Measurements from ENCODE around the gene PRRG3. TPM values are rescaled to one million over a fixed set of nuclear protein-coding genes. Genes with fewer than 3 reads are reported as not detected.

PRRG3 gene
- total RNA-seq, 2 experiments from 2014 or later = not detected

DNA sequence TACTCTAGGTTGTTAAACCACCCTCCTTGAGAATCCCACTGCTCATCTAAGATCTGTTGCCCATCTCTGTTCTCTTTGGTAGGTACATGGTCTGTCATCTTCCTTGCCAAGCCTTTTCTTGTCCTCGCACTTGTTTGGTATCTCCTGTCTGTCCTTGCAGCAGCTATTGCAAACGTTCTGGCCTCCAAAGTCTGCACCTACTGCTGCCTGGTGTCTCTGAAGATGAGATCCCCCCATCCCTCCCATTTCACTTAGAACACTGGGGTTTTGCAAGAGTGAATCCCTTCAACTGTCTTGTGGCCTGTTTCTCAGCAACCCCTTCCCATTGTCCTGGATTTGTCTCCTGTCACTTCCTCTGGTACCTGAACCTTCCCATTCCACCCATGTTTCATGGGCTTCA lies 40.0 kb downstream of the PRRG3 start:
- CTCF ChIA-PET = no interaction called here

DNA sequence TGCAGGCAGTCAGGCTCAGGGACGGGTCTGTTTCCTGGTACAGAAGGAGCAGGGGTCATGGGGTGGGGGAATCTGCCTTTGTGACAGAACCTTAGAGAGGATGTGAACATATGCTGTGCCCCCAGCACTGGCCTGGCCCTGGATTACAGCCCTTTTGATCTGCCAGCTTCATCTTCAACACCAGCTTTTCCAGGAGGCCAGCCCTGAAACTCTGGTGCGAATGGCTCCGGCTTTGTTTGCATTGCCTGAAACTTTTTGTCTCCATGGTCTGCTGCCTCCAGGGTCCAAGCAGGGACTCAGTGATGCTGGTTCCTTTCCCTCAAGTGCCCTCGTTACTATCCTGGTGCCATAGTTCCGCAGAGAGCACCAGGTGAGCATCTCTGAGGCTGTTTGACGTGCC lies 41.4 kb downstream of the PRRG3 start:
- no peak overlapping the region for H3K27ac ChIP-seq (ENCODE audit: low read depth in 1 of 2, low read length in 2 of 2)
- Mint-ChIP-seq H3K27me3 (peaks cover 25% of the 10 kb centered on the region), H3K4me3 (no peak overlapping the region), H3K27ac (no peak overlapping the region), H3K36me3 (ENCODE audit: low read depth) (no peaks in the 10 kb centered on the region), H3K4me1 (ENCODE audit: low read depth) (no peaks in the 10 kb centered on the region), H3K9me3 (no peaks in the 10 kb centered on the region)
- H3K9me3 ChIP-seq (ENCODE audit: control insufficient read depth in 1 of 2, insufficient read depth in 1 of 2, low read length in 2 of 2) = no peaks in the 10 kb centered on the region
- H3K36me3 ChIP-seq (ENCODE audit: insufficient read depth, low read length) = no peaks in the 10 kb centered on the region
- H3K4me1 ChIP-seq (ENCODE audit: insufficient read depth, low read length) = no peaks in the 10 kb centered on the region
- no peaks in the 10 kb centered on the region for H3K27me3 ChIP-seq (ENCODE audit: control insufficient read depth in 1 of 2, insufficient read depth in 2 of 2, low read length in 2 of 2)
- ChIA-PET CTCF (no interaction called here), POLR2A (no interaction called here)
- TF ChIP-seq, protein P1, sequence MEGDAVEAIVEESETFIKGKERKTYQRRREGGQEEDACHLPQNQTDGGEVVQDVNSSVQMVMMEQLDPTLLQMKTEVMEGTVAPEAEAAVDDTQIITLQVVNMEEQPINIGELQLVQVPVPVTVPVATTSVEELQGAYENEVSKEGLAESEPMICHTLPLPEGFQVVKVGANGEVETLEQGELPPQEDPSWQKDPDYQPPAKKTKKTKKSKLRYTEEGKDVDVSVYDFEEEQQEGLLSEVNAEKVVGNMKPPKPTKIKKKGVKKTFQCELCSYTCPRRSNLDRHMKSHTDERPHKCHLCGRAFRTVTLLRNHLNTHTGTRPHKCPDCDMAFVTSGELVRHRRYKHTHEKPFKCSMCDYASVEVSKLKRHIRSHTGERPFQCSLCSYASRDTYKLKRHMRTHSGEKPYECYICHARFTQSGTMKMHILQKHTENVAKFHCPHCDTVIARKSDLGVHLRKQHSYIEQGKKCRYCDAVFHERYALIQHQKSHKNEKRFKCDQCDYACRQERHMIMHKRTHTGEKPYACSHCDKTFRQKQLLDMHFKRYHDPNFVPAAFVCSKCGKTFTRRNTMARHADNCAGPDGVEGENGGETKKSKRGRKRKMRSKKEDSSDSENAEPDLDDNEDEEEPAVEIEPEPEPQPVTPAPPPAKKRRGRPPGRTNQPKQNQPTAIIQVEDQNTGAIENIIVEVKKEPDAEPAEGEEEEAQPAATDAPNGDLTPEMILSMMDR (IDR thresholded peaks at IDR 0.05) = no peak
- no peak for DNase-seq
- ATAC-seq (ENCODE audit: poor library complexity) = no peak
- intact Hi-C loops (cut with DNase I, micrococcal nuclease) = no loop called here
- no peak overlapping the region for H3K4me3 ChIP-seq (ENCODE audit: low read length)

More for the DNA sequence above, 40.0 kb downstream of the PRRG3 start:
- Histone ChIP-seq H3K27ac (ENCODE audit: low read depth in 1 of 2, low read length in 2 of 2) (no peak overlapping the region), H3K4me1 (ENCODE audit: insufficient read depth, low read length) (no peaks in the 10 kb centered on the region), H3K36me3 (ENCODE audit: insufficient read depth, low read length) (no peaks in the 10 kb centered on the region), H3K9me3 (ENCODE audit: control insufficient read depth in 1 of 2, insufficient read depth in 1 of 2, low read length in 2 of 2) (no peaks in the 10 kb centered on the region), H3K4me3 (ENCODE audit: low read length) (no peak overlapping the region), H3K27me3 (ENCODE audit: control insufficient read depth in 1 of 2, insufficient read depth in 2 of 2, low read length in 2 of 2) (no peaks in the 10 kb centered on the region)
- DNase-seq (no peak), ATAC-seq (ENCODE audit: poor library complexity) (no peak)
- POLR2A ChIA-PET = no interaction called here
- Mint-ChIP-seq H3K36me3 (ENCODE audit: low read depth) (no peaks in the 10 kb centered on the region), H3K4me1 (ENCODE audit: low read depth) (no peaks in the 10 kb centered on the region), H3K27ac (no peak overlapping the region), H3K27me3 (peaks cover 25% of the 10 kb centered on the region), H3K9me3 (no peaks in the 10 kb centered on the region), H3K4me3 (no peak overlapping the region)
- TF ChIP-seq, protein P1 (IDR thresholded peaks at IDR 0.05) = no peak
- intact Hi-C loops (cut with DNase I, micrococcal nuclease) = no loop called here

DNA sequence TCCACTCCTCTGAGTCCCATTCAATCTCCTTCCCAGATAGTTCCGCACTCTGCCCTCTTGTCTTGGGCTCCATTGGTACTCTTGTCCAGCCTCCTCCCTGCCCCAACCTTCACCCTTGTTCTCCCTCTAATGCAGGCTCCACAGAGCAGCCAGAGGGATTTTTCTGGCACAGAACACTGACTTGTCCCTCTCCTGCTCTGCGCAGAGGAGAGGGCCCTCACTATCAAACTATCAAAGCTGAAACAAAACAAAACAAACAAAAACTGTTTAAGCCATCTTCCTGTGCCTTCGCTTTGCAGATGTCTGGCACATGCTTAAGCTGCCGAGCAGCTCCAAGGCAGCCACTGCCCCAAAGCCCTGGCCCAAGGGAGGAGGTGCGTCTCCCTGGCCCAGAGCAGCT lies 42.2 kb downstream of the PRRG3 start:
- no peak for ATAC-seq (ENCODE audit: poor library complexity)
- H3K4me3 Mint-ChIP-seq = no peak overlapping the region
- H3K27ac Mint-ChIP-seq = no peak overlapping the region
- intact Hi-C loops (cut with DNase I, micrococcal nuclease) = no loop called here
- H3K4me1 ChIP-seq (ENCODE audit: insufficient read depth, low read length) = no peaks in the 10 kb centered on the region
- H3K27me3 ChIP-seq (ENCODE audit: control insufficient read depth in 1 of 2, insufficient read depth in 2 of 2, low read length in 2 of 2) = no peaks in the 10 kb centered on the region
- H3K36me3 Mint-ChIP-seq (ENCODE audit: low read depth) = no peaks in the 10 kb centered on the region
- DNase-seq = no peak
- no peaks in the 10 kb centered on the region for H3K9me3 ChIP-seq (ENCODE audit: control insufficient read depth in 1 of 2, insufficient read depth in 1 of 2, low read length in 2 of 2)
- H3K27me3 Mint-ChIP-seq = peaks cover 20% of the 10 kb centered on the region
- H3K27ac ChIP-seq (ENCODE audit: low read depth in 1 of 2, low read length in 2 of 2) = no peak overlapping the region
- H3K9me3 Mint-ChIP-seq = no peaks in the 10 kb centered on the region
- no peaks in the 10 kb centered on the region for H3K4me1 Mint-ChIP-seq (ENCODE audit: low read depth)
- no peak overlapping the region for H3K4me3 ChIP-seq (ENCODE audit: low read length)
- ChIA-PET POLR2A (no interaction called here), CTCF (no interaction called here)
- TF ChIP-seq, protein P1 (IDR thresholded peaks at IDR 0.05) = no peak
- no peaks in the 10 kb centered on the region for H3K36me3 ChIP-seq (ENCODE audit: insufficient read depth, low read length)
